Measurements from ENCODE around the gene ZNF423.
A peak's percentile ranks its signal among the peaks of the same experiment; 100 is the strongest.

The ZNF423 gene

DNA sequence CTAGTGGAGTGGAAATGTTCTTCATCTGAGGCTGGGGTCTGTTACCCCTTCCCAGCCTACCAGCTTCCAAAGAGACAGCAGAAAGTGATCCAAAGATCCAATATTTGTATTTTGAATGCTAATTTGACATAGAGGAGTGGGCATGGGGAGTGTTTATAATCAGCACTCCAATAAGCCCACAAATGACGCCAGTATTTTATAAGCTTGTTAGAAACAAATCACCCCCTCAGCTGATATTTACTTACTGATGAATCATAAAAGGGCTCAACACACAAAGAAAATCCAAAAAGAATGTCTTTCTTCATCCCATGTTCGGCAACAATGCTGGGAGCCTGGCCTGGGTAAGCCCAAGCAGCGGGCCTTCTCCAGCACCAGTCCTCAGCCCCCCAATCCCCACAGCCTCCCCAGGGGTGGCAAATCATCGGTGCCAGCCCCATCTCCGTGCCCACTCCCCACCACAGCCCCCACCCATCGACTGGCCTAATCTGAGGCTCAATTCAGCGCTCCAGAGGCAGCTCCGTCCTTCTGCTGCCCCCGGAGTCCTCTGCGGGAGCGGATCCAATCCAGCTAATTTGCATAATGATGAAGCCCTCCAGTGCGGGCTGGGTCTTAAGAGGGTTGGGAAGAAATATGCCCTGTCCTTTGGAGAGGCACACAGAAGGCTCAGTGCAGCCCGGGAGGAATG lies 312.8 kb downstream of the ZNF423 start:
- peak in 1 of 56 donors; percentile 48 for DNase-seq

DNA sequence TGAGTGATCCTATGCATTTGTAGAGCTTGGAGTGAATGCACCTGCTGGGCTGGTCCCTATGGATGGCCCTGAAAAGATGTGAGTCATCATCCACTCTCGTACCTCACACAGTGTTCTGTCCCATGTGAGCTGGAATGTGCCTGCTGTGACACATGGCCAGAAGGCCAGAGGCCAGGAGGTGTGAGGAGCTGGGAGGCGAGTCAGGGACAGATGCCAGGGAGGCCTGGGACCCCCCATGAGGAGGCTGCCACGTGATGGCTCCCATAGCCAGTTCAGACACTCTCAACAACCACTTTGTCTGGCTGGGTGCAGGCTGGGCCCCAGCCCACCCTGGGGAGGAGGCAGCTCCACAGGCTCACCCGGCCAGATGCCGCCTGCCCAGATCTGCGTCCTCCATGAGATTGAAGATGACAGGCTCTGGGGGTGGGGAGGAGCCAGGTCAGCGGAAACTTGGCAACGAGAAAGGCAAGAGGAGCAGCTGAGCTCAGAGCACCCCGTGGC lies 313.5 kb downstream of the ZNF423 start:
- DNase-seq, result peak in 6 of 56 donors; percentile 7 to 48 (median 23)

DNA sequence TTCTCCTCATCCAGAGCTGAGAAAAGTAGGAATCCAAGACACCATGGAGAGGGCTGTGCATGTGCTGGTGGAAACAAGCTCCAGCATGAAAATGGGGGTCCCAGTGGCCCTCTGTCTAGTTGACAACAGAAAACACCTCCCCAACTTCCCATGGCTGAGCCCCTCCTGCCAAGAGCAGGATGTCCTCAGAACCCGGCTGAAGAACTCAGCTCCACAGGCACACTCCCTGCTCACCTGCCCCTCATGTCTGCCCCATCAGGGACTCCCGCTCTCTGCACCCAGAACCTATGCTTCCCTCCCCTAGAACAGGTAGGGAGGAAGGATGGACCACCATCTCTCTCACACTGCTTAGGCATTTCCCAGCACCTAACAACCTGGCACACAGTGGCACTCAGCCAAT lies 315.1 kb downstream of the ZNF423 start:
- no peak for DNase-seq

DNA sequence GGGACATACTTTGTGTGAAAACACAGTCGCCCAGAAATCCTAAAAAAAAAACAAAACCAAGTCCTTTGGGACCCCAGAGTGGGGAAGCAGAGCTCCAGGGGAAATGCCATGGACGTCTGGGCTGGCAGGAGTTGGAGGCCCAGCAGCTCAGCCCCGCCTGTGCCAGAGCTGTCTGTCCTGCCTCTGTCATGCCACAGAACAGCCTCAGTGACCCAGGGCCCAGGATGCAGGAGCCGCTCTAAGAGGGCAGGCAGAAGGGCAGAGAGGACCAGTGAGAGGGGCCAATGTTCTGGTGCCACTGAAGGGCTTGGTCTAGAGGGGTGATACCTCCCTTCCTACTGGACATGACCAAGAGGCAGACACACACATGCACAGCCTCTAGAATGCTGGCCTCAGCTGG lies 316.2 kb downstream of the ZNF423 start:
- DNase-seq, result no peak

DNA sequence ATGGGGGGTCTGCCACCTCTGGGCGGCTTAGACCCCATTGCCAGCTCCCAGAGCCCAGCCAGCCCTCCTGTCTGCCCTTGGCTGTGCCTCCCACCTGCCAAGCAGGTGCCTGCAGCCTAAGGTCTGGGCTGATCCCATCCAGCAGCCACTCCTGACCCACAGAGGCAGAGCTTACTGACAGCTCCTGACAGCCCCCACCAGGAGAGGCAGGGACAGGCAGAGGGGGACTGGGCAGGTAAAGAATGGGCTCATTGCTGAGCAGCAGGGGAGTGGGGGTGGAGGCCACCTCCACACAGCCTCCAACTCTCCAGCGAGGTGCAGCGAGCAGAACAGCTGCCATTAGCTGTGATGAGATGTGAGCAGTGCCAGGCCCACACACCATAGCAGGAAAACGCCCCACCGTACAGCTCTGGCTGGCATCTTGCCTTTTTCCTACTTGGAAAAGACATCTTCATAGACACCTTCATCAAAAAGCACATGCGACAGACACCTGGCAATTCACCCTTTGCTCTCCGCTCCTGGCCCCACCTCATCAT lies 317.9 kb downstream of the ZNF423 start:
- DNase-seq, result peak in 11 of 56 donors; percentile 22 to 52 (median 38)

DNA sequence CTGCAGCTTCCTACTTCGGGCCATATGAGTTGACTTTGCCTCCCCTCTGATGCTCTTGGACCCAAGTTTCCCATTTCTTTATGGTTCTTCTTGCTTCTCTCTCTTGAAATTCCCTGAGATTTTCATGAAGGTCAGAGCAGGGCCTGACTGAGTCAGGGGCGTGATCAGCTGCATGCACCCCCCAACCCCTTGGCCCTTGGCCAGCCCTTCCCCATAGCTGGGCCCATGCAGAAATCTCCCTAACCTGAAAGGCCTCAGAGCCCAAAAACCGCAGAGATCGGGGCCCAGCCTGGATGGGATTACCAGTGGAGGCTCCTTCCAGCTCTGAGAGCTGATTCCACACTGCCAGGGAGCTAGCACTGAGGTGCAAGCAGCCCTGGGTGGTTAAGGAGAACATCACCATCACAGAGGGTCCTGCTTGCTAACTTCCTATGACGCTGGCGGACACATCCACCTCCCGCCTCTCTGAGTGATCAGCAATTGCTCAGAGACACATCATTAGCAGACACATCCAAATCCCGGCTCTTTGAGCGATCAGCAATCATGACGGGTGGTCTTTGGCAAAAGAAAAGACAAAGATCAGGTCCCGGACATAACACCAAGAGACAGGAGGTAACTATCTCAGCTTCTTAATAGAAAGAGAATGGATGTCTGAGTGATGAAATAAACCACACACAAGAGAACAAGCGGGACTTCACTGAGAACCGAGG lies 320.9 kb downstream of the ZNF423 start:
- DNase-seq, result no peak

DNA sequence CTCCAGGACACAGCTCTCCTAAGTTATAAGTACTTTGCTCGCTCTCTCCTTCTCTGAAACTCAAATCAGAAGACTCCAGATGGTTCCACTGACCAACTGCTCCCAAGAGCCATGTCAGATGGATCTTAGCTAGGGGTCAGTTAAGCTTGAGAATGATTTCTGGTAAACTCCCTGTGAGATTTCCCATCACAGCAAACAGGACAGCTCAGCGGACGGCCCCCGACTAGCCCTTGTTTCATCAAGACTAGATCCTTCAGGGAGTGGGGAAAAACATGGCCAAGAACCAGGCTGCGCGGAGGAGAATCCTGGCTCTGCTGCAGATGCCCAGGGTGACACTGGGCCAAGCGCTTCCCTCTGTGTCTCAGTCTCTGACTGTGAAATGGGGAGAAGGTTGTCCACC lies 322.5 kb downstream of the ZNF423 start:
- DNase-seq, result no peak

DNA sequence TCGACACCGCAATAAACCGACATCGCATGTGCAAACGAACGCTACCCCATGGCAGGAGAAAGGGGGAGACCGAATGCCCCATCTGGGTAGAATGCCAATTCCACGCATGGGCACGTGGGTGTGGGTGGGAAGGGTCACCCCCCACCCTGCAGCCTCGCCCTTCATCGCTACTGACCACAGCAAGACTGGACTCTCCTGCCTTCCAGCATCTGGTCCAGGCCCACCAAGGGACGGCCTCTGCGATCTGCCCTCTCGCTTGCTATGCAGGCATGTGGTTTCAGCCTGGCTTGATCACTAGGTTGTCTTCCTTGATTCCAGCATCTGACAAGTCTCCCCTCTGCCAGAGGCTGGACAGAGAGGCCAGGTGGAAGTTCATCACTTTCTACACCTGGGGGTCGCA lies 323.0 kb downstream of the ZNF423 start:
- DNase-seq, result no peak

DNA sequence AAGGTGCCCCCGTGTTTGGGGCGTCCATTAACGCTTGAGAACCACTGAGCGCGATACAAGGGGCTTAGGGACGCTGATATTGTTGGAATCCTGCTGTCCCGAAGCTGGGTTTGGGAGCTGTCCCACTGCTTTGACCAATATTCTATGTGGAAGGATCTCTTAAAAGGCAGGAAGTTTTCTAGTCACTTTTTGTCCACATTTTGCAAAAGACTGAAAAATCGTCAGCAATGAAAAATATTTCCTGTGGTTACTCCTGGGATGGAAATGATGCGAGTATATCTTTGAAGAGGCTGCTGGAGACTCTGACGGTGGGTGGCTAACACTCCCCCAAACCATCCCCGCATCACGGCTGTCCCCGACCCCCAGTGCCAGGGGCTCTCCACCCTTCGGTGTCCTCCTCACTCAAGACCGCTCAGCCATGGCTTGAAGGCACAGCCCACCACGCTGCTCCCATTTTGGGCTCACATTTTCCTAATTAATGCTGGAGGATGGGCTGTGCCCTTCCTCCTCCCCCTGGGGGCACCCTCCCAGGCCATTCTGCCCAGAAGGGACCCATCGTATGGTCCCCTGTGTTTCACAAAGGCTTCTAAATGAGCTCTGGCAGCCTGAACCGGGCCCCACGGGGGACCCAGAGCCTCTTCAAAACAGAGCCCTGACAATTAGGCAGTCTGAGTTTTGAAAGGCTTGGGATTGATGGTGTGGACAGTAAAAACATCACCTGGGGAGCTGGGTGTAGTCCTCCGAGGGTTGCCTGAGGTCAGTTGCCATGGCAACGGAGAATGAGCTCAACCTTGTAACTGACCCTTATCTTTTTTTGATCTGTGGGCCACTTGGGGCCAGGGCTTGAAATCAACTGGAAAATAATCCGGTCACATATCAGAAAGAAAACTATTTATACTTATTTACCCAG lies 323.7 kb downstream of the ZNF423 start:
- DNase-seq, result no peak

DNA sequence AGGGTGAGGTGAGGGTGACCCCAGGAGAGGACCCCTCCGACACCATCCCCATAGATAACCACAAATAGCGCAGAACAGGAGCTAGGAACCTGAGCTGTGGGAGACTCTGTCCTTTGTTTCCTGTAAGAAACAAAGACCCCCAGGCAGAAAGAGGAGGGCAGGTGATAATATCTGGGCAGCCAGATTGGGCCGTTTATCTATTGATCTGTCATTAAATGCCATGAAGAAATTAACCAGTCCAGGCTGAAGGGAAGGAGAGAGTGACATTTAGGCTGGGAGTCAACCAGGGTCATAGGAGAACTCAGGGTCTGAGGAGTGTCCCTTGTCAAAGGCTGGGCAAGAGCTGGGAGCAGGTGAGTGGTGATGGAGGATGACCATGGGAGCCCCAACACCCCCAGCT lies 324.5 kb downstream of the ZNF423 start:
- DNase-seq, result no peak

DNA sequence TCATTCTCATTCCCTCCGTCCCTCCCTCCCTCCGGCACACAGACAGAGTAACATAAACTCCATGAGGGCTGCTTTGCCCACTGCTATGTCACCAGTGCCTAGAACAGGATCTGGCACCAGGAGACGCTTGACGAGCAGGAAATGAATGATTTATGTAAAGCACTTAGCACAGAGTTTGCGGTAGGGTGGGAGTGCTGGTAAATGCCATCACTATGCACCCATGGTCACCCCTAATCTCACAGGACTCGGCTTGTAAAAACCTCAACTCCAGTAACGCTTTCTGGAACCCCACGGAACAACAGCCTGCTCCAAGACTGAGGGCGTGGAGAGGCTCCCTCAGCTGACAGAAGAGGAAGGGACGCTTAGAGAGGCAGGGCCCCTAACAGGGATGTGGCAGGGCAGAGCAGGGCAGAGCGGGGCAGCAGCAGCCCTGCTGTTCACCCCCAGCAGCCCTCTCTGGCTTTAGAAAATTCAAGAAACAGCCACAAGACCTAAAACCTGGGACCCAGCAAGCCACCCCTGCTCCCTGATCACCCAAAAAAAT lies 325.4 kb downstream of the ZNF423 start:
- no peak for DNase-seq

DNA sequence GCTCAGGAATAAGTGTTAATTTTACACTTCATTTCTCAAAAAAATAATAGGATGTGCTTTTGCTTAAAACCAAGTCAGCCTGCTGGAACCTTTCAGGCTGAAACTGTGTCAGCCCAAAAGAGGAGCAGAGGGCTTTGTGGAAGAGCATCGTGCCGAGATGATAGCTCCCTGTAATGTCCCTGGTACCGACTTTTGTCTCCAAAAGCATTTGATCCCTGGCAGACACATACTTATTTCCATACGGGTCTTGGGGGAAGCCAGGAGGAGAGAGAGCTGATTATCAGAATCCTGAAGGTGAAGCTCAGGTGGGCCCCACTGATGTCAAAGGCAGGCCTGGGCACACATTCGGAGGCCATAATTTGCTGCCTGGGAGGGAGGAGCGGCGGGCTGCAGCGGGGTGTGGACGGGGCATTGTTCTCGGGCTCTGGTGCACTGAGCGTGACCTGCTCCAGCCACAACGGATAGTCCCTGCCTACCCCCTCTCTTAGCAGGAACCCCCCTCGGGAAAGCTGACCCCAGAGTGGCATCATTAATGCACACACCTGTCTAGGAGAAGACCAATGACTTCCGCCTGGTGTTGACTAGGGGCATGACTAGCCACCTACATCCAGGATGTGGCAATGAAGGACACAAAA lies 326.4 kb downstream of the ZNF423 start:
- no peak for DNase-seq

DNA sequence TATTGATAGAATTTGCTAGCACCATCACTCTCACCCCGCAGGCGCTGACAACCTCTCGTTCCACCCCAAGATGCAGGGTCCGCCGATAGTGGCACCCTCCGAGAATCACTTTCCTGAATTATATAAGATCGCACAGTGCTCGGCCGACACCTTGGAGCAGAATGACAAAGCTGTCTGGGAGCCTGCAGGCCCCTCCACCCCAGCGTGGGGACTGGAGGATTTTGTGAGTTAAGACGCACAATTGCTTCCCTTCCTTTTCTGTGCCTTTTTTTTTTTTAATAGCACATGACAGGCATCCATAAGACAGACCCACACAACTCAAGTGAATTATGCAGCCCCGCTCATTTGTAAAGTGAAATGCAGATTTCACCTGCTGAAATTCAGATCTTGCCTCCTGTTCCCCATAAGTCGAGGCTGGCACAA lies 327.0 kb downstream of the ZNF423 start:
- DNase-seq, result no peak

DNA sequence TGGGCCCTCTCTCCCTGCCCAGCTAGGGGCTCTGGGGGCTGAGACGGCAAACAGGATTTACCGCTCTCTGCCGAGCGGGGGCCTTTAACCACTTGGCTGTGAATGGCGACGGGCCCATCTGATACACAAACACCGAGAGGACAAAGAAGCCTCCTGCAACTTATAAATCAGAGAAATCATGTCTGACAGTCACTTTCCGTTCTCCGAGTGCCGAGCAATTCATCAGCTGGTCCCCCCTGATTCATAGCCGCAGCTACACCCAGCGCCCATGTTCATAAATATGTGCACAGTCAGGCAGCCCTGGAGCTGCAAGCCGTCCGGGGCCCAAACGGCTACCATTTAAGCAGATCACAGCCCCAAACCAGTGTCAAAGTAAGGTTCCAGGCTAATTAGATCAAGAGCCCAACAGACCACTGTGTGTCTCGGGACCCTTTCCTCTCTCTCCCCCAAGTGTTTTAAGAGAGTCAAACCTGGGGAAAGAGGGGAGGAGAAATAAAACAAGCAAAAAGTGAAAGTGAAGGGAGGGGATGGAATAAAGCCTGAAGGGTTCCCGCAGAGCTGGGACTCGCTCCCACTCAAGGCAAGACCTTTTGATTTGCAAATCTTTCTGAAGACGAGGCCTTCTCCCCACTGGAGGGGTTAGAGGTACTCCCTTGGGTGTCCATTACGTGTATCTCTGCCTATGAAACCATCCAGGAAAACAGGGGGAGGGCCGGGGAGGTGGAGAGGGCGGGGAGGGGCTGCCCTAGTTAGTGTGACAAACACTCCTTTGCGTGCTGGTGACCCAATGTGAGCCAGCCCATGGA lies 327.6 kb downstream of the ZNF423 start:
- peak in 3 of 56 donors; percentile 6 to 25 (median 16) for DNase-seq

DNA sequence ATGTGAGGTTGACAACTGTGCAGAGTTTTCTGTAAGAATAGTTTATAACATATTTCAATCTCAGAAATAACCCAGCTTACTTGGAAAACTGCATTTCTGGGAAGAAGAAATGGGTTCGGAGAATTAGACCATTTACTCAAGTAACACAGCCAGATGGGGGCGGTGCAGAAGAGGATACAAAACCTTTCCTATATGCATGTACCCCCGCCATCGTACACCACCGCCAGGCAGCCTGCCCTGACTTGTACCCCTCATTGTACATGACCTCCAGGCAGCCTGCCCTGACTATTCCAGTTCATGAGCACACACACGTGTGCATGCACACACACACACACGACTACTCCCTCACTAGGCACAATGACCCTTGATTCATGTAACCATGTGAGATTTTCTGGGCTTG lies 328.3 kb downstream of the ZNF423 start:
- no peak for DNase-seq

DNA sequence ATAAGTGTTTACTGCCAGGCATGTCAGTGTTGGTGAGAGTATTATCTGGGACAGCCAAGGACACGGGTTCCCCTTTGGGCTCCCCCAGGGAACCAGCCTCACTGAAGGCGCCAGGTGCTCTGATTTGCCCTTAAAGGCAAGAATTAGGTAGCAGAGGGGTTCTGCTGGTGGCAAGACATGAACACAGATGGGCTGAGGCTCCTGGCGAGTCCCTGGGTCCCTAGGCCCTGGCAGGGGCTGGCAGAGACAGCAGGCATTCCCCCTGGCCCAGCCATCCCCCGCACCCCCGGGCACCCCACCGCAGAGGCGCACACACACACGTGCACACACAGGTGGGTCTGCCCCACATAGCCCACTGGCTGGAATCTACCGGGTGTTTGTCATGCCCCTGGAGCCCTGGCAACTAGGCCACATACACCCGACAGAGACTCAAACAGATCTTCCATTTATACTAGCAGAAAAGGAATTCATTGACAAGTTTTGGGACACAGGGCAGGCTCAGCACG lies 329.0 kb downstream of the ZNF423 start:
- no peak for DNase-seq

DNA sequence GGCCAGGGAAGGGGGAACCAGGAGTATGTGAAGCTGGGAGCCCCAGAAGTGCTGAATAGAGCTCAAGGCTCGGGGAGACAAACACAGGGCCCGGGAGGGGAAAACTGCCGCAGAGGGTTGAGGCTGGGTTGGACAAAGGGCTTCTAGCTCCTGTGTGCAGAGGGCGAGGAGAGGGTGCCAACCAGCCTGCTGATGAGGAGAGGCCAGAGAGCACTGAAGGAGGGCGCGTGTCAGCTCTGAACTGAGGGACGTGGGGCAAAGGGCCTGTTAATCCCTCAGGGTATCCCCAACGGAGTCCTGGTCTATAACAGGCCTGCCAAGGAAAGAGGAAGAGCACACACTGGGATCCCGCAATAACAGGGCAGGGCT lies 331.0 kb downstream of the ZNF423 start:
- DNase-seq, result peak in 2 of 56 donors; percentile 5 to 28

DNA sequence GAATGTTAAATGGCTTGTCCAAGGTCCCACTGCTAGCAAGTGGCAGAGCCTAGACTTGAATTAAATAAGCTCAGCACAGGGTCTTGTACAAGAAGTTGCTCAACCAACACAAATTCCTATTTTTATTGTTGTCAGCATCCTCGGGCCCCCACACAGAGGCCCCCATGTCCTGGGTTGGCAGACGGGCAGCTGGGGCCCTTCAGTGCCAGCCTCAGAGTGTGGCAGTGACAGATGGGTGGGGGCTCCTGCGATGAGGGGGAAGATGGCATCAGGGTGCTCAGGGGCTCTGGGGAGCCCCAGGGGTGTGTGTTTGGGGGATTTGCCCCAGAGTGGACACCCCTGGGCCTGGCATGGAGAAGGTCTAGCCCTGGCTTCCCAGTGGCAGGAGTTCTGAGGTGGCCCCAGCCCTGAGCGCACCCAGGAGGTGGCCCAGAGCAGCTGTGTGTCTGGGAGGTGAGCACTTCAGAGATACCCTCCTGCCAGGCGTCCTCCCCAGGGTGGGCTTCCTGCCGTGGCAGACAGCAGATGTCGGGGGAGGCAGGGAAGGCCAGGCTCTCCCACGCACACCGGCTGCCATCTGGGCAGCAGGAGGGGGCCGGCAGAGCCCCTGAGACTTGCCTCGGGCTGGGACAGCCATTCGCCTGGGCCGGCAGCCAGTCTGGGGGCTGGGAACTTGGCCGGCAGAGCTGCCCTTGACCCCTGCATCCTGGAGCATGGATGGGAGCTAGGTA lies 331.5 kb downstream of the ZNF423 start:
- peak in 1 of 56 donors; percentile 28 for DNase-seq

All from nucleus accumbens (tissue), 56 donors.